Measurements from ENCODE around the gene FLVCR2.

DNA sequence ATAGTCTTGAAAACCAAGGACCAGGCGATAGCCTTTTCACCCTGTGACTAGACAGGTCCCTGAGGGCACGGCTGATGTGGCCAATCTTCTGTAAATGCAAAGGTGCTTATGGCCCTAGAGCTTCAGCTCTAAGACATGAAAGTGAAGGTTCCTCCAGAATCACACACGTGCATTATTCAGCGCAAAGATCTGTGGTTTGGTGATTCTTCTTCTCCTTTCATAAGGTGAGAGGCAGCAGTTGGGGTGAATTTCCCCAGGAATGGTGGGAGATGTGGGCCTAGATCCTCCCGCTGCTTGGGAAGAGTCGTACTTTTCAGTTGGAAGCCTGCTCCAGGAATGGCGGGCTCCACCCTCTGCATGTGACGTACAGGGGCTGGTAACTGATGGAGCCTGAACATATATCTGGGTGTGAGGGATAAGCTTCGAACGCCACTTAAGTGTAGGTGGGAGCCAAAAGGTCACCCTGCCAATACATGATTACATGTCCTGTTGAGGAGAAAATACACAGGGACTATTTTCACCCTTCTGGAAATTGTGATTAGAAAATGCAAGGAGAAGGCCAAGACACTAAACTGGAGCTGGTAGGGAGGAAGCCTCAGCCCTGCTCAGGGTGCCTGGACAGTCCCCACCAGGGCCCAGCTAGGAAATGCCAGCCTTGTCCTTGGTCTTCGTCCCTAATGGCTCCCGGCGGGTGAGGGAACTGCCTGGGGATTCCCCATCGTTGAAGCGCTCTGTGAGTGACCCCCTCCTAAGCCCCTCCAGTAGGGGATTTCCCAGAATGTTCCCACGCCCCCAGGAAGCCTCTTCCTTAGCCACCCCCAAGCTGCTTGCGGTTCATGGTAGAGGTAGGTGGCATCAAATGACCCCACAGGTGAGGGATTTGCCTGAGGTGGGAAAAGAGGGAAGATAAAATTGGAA, 38.6 kb upstream of the FLVCR2 start:
- TF ChIP-seq, protein P1, sequence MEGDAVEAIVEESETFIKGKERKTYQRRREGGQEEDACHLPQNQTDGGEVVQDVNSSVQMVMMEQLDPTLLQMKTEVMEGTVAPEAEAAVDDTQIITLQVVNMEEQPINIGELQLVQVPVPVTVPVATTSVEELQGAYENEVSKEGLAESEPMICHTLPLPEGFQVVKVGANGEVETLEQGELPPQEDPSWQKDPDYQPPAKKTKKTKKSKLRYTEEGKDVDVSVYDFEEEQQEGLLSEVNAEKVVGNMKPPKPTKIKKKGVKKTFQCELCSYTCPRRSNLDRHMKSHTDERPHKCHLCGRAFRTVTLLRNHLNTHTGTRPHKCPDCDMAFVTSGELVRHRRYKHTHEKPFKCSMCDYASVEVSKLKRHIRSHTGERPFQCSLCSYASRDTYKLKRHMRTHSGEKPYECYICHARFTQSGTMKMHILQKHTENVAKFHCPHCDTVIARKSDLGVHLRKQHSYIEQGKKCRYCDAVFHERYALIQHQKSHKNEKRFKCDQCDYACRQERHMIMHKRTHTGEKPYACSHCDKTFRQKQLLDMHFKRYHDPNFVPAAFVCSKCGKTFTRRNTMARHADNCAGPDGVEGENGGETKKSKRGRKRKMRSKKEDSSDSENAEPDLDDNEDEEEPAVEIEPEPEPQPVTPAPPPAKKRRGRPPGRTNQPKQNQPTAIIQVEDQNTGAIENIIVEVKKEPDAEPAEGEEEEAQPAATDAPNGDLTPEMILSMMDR (IDR thresholded peaks at IDR 0.05), result no peak
- TF ChIP-seq POLR2A (IDR thresholded peaks at IDR 0.05), result no peak

Data from body of pancreas (tissue), 4 donors.